OCI-M2 (cell line): ENCODE data around the gene TMEM31.
"Not testable (repeated sequence)": the region's sequence is repeated elsewhere in the genome, so short reads cannot be mapped to it uniquely, and the experiment has no call there.

Experiments used
- DNase-seq: peaks from one replicate; lab custom pipeline; 2025; ENCODE audit not compliant: unreplicated experiment; lab: John Stamatoyannopoulos, UW

The TMEM31 gene

DNA sequence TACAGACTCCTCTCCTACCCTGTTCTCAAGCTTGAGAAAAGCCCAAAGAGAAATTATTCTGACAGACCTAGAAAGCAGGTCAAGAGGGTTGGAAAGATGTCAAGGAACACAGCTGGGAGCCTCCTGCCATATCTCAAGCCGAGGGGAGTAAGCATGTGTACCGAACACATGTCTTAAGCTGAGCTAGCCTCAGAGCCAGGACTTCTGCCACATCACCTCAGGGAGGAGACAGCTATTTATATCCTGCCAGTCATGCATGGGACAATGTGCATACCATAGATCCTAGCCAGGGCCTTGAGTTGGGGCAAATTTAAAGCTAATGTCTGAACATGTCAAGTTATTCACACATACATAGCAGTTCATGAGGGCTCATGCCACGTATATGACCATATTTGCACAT lies 11.8 kb downstream of the TMEM31 start:
- no peak for DNase-seq

DNA sequence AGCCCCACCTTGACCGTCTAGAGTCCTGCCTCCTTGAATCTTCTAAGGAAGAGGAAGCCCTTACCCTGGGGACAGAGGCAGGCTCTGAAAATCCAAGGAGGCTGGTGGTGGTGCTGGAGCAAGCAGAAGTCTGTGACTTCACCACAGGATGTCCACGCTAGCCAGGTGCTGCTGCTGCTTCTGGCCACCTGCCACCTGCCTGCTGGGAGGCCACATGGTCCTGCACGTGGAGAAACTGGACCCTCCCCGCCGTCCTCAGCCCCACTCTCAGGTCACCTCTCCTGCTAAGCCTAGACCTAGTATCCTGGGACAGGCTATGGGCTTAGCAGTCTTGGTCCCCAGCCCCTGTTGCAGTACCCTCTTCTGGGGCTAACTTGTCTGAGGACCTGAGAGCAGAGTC lies 15.8 kb downstream of the TMEM31 start:
- DNase-seq, result no peak

DNA sequence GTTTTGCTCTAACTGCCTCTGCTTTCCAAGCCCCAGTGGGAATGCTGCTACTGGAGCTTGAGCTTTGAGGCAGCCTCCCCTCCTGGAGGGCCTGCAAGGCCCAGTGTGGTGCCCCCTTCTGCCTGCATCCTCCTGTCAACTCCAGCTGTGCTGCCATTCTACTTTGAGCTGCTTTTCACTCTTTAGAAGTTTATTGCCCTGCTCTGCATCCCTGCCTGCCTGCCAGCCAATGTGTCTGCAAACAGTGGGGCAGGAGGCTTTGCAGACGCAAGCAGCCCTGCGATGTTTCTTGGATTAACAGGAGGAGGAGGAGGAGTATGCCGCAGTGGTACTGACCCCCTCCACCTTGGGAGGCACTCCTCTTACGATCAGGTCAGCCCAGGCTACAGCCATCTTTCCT lies 16.4 kb downstream of the TMEM31 start:
- DNase-seq, result no peak

DNA sequence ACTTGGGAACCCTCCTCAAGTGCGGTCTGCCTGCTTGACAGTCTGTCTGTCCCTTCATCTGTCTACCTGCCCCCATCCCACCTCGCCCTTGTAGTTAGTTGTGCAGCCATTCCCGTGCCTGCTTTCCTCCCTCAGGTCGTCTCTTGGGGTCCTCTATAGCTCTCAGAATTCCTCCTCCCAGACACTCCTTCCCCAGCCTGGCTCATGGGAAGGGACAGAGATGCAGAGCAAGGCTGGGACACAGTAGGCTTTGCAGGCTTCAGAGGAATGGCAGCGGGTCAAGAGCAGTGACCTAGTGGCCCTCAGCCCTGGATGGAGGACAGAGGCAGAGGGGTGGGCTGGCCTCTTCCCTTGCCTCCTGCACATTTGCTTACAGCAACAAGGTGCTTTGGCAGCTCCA lies 18.3 kb downstream of the TMEM31 start:
- no peak for DNase-seq

DNA sequence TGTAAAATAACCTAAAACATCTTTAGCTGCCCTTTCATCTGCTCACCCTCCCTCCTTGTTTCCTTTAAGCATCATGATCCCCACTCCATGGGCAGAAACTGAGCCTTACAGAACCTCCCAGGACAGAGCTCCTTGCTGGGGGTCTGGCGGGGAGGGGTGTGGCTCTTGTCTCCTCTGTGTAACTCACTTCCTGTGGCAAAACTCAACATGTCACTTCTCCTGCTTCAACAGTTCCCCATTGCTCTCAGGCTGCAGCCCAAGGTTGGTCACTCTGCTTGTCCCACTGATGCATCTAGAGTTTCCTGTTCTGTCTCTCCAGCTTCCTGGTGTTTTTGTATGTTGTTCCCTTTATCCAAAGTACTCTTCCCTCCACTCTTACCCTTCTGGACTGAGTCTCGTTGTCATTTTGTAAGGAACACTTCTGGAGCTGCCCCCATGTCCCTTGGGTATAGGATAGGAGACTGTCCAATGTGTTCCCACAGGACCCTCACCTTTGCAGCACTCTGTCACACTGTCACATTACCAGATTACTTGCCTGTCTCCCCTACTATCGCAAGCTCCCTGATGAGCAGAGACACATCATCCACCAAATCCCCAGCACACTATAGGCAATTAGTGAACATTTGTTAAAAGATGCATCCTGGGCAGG lies 19.6 kb downstream of the TMEM31 start:
- no peak for DNase-seq

DNA sequence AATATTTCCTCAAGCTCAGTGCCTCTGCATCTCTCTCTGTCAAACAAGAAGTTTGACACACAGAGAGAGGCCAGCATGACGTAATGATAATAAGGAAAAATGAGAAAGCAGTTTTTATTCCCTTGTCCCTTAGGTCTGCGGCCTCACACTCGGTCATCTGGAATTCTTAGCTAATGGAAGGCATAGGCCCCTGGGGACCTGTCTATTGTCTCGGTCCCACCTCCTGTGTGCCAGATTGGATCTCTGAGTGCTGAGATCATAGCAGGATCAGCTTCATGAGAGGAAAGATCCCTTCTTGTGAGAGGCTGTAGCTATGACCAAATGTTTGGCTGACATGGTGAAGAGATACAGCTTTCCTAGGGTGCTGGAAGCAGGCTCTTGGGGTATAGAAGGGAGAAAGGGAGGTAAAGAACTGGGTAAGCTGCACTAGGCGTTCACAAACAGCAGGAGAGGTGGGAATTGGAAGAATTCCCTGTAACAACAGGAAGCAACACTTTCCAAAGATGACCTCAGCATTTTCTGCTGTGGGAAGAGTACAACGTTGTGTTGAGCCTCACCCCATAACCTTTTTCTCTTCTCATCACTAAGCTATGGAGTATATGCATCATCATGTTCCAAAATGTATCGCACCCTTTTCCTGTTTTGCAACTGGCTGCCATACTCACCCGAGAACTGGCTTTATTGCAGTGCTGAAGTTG lies 20.2 kb downstream of the TMEM31 start:
- no peak for DNase-seq

DNA sequence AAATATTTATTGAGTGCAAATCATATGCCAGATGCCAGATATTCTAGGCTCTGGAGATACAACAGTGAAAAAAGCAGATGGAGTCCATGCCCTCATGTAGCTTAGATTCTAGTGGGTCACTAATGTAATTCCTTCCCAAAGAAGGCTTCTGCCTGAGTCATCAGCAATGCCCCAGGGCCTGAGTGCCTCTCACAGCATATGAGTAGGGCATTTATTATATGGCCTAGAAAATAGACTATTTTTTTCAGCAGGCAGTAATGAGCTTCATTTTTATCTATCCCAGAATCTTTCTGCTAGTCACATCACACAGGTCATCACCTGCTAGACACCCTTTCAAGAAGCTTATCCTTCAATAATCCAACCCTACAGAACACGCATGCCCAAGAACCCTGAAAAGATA lies 22.3 kb downstream of the TMEM31 start:
- DNase-seq, result no peak

DNA sequence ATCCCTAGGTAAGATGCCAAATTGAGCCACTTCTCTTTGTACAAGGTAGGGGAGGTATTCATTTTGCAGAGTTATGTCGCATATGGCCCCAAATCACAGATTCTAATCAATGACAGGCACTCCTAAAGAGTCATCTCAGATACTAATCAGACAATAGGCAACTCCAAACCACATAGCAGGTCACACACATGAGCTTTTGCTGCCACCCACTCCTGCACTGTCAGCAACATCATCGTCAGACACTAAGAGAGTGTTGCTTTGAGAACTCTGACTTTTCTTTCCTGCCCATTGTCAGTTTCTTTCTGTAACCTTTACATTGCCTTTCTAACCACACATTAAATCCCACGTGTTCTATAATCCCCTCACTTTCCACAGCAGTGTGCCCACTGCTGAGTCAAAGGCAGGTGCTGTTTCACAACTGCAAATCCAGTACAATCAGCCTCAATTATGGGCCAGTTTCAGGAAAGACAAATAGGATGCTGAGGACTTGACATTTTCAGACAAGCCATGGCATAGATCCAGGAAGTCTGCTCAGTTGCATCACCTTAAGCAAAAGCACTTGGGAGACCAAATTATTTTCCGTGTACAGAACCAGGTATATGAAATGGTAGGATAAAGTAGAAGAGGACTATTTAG lies 23.5 kb downstream of the TMEM31 start:
- DNase-seq, result no peak

DNA sequence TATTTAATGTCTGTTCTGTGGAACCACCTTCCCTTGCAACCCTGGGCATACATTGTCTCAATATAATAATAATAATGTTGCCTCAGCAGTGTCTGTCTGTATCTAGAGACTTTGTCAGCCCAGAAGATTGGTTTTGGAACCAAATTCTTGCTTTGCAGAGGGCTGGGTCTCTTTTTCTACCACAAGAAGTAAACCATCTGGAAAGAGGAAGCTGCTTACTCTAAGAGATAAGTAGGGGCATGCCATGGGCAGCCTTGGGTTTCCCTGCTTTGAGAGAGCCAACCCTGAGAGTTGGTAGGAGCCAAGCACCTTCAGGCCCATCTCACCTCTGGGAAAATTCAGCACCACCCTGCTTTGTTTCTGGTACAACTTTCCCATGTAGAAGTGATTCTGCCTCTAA lies 27.0 kb downstream of the TMEM31 start:
- DNase-seq, result no peak

DNA sequence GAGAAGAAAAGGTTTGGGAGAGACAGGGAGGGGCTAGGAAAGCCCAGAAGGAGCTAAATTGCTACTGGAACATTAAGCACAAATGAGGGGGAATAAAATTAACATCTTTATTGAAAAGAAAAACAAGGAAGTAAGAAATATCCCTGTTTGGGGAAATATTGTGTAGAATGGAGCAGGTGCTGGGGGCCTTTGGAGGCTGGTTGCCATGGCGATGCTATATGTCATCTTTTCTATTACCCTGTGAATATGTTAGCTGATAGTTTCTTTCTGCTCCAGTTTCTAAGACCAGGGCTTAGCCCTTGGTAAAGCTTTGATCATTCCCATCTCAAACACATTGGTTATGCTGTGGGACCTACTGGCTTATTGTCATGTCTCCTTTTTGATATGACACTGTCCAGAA lies 28.7 kb downstream of the TMEM31 start:
- DNase-seq, result no peak

DNA sequence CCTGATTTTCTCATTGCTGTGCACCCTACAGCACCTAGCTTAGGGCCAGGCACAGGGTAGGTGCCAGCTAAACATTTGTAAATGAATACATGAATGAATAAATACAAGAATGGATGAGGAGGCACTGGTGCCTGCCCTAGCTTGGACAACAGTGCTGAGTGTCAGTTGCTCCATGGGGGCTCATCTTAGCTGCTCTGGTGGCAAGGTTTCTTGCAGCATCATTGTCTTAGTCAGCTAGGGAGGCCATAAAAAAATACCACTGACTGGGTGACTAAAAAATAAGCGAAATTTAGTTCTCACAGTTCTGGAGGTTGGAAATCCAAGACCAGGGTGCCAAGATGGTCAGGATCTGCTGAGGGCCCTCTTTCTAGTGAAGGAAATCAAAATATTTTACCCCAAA lies 31.2 kb downstream of the TMEM31 start:
- no peak for DNase-seq

DNA sequence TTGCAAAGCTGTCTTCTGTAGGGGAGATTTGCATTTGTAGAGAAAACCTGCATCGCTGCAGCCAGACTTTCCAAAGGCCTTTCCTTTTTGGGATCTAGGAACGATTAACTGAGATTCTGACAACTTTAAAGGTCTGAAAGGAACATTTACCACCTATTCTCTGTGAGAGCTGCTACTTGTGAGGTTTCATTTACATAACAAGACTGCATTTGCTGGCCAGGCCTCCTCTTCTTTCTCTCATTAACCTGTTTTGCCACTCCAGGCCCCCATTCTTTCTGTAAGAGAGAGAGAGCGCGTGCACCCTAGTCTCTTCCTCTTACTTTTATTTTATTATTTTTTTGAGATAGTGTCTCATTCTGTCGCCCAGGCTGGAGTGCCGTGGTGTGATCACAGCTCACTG lies 31.6 kb downstream of the TMEM31 start:
- DNase-seq, result no peak

DNA sequence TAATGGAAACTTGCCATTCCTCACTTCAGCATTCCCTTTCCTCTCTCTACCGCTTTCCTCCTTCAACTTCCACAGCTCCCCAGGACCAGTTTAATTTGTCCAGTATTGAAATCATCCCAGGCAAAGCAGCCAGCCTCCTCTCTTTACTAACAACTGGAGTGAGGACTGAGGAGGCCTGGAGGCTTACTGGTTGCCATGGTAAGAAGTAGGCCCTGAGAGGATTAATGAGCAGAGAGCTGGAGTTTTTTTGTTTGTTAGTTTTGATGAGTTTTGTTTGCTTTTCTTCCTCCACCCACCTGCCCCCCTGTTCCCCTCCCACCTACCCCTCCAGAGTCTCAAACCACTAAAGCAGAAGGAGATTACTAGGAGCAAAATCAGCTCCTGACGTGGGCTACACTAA lies 36.5 kb downstream of the TMEM31 start:
- no peak for DNase-seq

DNA sequence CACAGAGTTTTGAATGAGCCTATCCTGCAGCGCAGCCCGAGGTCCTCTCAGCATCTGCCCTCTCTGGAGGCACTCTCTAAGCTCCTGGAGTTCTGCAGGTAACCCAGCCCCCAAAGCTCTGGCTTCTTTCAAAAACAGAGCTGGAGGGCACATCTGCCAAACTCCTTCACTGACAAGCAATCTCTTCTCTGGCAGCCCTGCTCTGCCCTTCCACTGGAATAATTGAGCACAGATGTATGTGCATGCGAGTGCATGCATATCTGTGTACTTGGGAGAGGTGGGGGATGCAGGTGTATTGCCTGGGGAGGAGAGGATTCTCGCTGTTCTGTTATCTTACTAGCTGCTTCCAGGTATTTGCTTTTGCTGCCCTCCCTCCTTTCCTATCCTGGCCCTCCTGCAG lies 43.7 kb downstream of the TMEM31 start:
- no peak for DNase-seq

DNA sequence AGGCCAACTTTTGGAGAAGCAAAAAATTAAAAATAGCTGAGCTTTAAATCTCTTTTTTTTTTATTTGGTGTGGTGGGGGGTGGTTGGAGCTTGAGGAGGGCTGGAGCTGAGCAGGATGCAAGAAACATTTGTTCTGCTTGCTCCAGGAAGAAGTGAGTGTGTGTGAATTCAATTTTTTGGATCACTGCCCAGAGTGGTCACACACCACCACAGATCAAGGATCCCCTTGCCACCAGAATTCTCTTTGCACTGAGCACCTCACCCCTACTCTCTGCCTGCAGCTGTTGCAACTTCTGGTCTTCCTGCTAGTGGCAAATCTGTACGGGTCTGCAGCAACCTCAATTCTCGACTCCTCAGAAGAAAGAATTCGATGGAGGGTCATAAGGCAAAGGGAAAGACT lies 46.0 kb downstream of the TMEM31 start:
- no peak for DNase-seq

DNA sequence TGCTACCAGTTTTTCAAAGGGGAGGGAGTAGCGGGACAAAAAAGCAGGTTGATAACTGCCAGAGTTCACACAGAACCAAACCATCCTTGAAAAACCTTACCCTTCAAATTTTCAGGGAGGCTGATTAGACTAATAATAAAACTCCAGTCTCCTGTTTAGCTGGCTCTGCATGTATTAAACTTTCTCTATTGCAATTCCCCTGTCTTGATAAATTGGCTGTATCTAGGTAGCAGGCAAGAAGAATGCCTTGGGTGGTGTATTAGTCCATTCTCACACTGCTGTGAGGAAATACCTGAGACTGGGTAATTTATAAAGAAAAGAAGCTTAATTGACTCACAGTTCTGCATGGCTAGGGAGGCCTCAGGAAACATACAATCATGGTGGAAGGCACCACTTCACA lies 47.8 kb downstream of the TMEM31 start:
- DNase-seq, result no peak

DNA sequence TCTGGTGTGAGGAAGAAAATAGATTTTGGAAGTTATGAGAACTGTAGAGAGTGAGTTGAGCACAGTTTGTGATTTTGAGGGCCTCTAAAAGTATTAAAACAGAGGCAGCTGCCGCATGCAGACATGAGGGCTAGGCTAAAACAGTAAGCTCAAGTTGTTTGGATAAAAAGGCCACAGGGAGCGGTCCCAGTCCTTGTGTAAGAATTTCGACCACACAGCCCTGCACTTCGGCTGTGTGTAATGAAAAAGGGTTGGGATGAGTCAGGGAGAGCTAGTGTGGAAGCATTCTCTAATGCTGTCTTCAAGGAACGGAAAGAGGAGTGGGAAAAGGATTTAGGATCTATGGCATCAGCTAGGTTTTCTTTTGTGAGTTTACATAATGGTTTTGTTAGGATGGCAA lies 52.8 kb downstream of the TMEM31 start:
- DNase-seq, result not testable (repeated sequence)
